Activated CD4-positive, CD25-positive, alpha-beta regulatory T cell treated with anti-CD3 and anti-CD28 coated beads, Interleukin-2, amount 50 U/mL, for 24 hours (primary cell): ENCODE measurements around the gene MAP1A.

Experiments used
- ATAC-seq, 2 donors: fragments of 150-1000 bp; cut with Tn5 transposase; one replicate each; pipeline ENCODE4 v1.10.0; 2021; ENCODE audit warnings: mild to moderate bottlenecking in 1 of 2, moderate library complexity in 1 of 2

Gene MAP1A

GRCh38 chr15:43511012-43511885, 6.2 kb upstream of the MAP1A start:
- no peak for ATAC-seq

DNA sequence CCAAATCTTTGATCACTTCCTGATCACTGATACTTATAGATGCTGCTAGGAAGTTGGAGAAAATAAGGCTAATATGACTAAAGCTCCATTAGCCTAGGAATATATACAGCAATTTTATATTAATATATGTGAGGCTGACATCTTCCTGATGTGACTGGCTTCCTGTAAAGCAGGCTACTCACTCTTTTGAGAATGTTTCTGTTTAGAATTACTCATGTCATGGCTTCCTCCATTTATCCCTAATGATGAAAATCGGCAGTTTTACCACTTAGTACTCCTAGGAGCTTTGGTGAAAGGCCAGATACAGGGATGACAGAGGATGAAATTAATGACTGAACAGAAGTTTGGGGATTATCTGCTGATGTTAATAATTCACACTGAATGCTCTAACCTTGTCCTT, 3.9 kb upstream of the MAP1A start:
- no peak for ATAC-seq

GRCh38 chr15:43514241-43515057, 3.0 kb upstream of the MAP1A start:
- ATAC-seq: no peak

GRCh38 chr15:43515741-43516140, 1.7 kb upstream of the MAP1A start:
- no peak for ATAC-seq

GRCh38 chr15:43516185-43516584, 1.2 kb upstream of the MAP1A start:
- no peak for ATAC-seq

DNA sequence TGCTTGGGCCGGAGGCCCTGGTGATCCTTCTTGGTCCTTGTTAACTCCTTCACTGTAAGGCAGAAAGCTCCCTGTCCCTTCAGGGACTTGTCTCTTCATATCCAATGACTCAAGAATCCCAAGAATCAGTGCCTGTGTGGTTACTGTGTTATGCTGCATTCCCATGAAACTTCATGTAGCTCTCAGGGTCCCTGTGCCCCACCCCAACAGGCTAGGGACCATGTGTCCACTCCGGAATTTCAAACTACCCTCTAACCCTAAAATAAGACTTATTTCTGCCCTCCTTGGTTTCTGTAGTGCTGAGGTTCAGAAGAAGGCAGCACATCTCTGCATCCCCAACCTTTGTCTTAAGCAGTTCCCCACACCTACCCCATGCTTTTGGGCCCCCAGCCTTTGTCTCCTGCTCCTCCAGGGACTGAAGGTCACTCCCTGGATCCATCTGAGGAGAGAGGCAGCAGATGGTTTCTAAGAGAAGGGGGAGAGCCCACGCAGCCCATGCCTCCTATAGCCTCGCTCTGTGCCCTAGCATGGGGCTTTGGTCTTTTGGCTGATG, 531 bp upstream of the MAP1A start:
- no peak for ATAC-seq

DNA sequence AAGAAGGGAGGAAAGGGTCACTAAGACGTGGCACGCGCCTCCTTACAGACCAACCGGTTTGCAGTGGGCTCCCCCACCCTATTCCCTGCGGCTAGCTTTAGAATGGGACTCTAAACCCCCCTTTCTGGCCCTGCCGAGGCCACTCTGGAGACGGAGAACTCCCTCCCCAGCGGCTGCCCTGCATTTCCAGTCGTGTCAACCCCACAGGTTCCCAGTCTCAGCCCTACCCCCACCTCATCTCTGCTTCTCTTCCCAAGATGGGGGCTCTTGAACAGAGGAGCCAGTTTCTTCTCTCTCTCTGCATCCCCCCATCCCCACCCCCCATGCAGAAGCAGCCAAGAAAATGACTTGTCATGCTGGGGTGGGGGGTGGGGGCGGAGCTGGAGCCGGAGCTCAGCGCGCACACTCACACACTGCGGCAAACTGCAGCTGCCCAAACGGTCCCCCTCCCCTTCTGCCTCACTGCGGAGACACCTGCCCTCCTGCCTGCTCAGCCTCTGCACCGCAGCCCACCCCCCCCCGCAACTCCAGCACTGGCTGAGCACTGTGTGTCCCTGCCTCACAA, 871 bp downstream of the MAP1A start:
- ATAC-seq: peak; percentile 31 to 49

DNA sequence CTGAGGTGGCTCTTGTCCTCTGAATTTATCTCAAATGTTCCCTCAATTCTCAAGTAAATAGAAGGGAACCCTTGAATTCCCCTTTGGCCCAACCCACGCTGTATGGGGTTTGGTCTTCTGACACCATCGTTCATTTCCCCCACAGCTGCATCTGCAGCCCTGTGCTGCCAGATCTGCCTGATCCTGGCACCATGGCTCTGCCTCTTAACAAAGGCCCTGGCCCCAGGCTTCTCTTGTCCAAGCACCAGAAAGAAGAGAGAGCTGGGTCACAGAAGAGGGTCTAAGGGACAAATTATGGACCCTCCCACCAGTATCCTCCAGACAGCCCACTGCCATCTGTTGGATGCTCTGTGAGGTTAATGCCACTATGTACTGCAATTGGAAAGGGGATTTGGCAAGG, 1.8 kb downstream of the MAP1A start:
- ATAC-seq: no peak

DNA sequence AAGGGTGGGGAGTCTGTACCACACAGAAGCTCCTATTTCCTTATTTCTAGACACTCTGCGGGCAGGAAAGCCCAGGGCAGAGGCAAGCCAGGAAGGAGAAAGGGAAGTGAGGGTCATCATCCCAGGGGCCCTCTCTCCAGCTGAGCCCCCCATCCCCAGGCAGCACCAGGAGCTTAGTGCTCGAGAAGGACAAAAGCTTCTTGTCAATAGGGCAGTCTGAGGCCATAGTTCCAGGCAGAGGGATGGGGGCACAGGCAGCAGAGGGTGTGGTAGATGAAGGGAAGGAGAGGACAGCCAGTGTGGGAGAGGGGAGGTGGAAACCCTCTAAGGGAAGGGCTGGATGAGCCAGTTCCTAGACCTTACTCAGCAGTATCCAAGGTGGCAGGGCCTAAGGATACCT, 2.7 kb downstream of the MAP1A start:
- ATAC-seq: no peak

DNA sequence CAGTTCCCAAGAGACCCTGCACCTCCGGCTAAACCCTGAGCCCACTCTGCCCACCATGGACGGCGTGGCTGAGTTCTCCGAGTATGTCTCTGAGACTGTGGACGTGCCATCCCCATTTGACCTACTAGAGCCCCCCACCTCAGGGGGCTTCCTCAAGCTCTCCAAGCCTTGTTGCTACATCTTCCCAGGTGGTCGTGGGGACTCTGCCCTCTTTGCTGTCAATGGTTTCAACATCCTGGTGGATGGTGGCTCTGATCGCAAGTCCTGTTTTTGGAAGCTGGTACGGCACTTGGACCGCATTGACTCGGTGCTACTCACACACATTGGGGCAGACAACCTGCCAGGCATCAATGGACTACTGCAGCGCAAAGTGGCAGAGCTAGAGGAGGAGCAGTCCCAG, 4.0 kb downstream of the MAP1A start:
- no peak for ATAC-seq

DNA sequence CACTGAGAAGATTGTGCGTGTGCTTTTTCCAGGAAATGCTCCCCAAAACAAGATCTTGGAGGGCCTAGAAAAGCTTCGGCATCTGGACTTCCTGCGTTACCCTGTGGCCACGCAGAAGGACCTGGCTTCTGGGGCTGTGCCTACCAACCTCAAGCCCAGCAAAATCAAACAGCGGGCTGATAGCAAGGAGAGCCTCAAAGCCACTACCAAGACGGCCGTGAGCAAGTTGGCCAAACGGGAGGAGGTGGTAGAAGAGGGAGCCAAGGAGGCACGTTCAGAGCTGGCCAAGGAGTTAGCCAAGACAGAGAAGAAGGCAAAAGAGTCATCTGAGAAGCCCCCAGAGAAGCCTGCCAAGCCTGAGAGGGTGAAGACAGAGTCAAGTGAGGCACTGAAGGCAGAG, 4.8 kb downstream of the MAP1A start:
- no peak for ATAC-seq

- ATAC-seq: no peak
These were observed 6.2 kb downstream of the MAP1A start for GRCh38 chr15:43523646-43524045.

- no peak for ATAC-seq
These were observed 6.9 kb downstream of the MAP1A start for GRCh38 chr15:43524254-43524845.

DNA sequence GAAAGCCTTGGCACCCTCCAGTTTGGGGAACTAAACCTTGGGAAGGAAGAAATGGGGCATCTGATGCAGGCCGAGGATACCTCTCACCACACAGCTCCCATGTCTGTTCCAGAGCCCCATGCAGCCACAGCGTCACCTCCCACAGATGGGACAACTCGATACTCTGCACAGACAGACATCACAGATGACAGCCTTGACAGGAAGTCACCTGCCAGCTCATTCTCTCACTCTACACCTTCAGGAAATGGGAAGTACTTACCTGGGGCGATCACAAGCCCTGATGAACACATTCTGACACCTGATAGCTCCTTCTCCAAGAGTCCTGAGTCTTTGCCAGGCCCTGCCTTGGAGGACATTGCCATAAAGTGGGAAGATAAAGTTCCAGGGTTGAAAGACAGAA, 7.7 kb downstream of the MAP1A start:
- no peak for ATAC-seq

DNA sequence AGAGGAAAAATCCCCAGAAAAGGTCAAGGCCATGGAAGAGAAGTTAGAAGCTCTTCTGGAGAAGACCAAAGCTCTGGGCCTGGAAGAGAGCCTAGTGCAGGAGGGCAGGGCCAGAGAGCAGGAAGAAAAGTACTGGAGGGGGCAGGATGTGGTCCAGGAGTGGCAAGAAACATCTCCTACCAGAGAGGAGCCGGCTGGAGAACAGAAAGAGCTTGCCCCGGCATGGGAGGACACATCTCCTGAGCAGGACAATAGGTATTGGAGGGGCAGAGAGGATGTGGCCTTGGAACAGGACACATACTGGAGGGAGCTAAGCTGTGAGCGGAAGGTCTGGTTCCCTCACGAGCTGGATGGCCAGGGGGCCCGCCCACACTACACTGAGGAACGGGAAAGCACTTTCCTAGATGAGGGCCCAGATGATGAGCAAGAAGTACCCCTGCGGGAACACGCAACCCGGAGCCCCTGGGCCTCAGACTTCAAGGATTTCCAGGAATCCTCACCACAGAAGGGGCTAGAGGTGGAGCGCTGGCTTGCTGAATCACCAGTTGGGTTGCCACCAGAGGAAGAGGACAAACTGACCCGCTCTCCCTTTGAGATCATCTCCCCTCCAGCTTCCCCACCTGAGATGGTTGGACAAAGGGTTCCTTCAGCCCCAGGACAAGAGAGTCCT, 9.0 kb downstream of the MAP1A start:
- no peak for ATAC-seq

- ATAC-seq: no peak
These were observed 9.8 kb downstream of the MAP1A start for GRCh38 chr15:43527016-43527801.

DNA sequence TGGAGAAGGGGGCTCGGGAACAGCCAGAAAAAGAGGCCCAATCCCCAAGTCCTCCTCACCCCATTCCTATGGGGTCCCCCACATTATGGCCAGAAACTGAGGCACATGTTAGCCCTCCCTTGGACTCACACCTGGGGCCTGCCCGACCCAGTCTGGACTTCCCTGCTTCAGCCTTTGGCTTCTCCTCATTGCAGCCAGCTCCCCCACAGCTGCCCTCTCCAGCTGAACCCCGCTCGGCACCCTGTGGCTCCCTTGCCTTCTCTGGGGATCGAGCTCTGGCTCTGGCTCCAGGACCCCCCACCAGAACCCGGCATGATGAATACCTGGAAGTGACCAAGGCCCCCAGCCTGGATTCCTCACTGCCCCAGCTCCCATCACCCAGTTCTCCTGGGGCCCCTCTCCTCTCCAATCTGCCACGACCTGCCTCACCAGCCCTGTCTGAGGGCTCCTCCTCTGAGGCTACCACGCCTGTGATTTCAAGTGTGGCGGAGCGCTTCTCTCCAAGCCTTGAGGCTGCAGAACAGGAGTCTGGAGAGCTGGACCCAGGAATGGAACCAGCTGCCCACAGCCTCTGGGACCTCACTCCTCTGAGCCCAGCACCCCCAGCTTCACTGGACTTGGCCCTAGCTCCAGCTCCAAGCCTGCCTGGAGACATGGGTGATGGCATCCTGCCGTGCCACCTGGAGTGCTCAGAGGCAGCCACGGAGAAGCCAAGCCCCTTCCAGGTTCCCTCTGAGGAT, 10.6 kb downstream of the MAP1A start:
- ATAC-seq: no peak

GRCh38 chr15:43528542-43529007, 11.2 kb downstream of the MAP1A start:
- no peak for ATAC-seq

DNA sequence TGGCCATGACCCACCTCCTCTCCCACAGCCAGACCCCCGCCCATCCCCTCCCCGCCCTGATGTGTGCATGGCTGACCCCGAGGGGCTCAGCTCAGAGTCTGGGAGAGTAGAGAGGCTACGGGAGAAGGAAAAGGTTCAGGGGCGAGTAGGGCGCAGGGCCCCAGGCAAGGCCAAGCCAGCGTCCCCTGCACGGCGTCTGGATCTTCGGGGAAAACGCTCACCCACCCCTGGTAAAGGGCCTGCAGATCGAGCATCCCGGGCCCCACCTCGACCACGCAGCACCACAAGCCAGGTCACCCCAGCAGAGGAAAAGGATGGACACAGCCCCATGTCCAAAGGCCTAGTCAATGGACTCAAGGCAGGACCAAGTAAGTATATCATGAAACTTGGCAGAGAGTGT, 11.7 kb downstream of the MAP1A start:
- ATAC-seq: no peak

DNA sequence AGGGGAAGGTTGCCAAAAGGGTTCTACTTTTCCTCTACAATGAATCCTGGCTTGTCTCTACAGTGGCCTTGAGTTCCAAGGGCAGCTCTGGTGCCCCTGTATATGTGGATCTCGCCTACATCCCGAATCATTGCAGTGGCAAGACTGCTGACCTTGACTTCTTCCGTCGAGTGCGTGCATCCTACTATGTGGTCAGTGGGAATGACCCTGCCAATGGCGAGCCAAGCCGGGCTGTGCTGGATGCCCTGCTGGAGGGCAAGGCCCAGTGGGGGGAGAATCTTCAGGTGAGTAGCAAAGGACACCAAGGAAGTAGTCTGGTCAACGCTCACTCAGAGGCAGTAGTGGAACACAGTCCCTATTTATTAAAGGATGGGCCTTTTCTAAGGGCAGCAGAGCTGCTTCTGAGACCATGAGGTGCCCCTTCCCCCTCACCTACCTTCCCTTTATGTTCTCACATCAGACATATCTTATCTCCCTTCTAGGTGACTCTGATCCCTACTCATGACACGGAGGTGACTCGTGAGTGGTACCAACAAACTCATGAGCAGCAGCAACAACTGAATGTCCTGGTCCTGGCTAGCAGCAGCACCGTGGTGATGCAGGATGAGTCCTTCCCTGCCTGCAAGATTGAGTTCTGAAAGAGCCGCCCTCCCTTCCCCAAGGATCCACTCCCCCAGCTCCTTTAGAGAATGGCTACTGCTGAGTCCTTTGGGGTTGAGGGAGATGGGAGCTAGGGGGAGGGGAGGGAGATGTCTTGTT, 12.4 kb downstream of the MAP1A start:
- no peak for ATAC-seq
